GM19452 (cell line): Measurements from ENCODE around the gene MLH3.

ENCODE experiments used
- ATAC-seq: cut with Tn5 transposase; IDR thresholded peaks from one replicate; pipeline ENCODE4 v1.9.1; 2021; ENCODE audit not compliant: unreplicated experiment

Gene MLH3

GRCh38 chr14:74973003-74973653 is 78.1 kb downstream of the MLH3 start:
- no peak for ATAC-seq

- ATAC-seq = no peak
These were observed 82.5 kb downstream of the MLH3 start for GRCh38 chr14:74968811-74969210.

- no peak for ATAC-seq
These were observed 85.6 kb downstream of the MLH3 start for GRCh38 chr14:74965486-74966153.

GRCh38 chr14:74964787-74965485 is 86.3 kb downstream of the MLH3 start:
- ATAC-seq = no peak
